Fibroblast of gingiva (primary cell): Measurements from ENCODE around the gene ALDOC.
"Not testable (repeated sequence)": the region's sequence is repeated elsewhere in the genome, so short reads cannot be mapped to it uniquely, and the experiment has no call there.

Experiments
- DNase-seq: peaks from one replicate; pipeline ENCODE4 v3.0.0-alpha.2; 2011; ENCODE audit warnings: low read depth

The ALDOC gene

DNA sequence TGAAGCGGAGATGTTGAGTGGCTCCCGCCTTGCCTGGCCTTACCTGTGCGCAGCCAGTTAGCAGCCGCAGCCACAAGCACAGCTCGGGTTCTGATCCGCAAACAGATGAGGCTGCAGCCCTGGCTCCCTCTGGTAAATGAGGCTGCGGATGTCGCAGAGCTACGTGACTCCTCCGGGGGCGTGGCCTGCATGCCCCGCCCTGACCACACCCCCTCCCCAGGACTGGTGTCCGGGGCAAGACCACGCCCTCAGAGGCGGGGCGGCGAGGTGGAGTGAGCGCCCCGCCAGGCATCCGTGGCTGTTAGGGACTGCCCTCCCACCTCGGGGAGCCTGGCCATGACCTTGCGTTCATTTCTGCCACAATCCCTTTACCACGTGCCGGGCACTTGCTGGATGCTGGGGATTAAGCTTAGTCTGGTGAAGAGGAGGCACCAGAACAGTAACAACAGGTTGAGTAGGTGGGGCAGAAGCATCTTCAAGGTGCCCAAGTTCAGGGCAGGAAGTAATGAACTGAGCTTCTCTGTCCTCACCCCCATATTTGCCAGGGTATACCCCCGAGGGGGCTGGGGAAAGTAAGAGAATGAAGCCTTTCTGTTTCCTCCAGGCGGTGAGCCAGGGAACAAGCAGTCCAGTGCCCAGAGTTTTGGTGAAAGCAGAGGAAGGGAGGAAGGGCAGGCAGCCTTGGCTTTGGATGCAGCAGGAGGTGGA, at the start of gene ALDOC:
ALDOC (minus strand) TSS at position 138 of the 708 bp plus-strand sequence. CDS start 1,363 bp downstream, outside the sequence.
- peak; percentile 91 for DNase-seq

DNA sequence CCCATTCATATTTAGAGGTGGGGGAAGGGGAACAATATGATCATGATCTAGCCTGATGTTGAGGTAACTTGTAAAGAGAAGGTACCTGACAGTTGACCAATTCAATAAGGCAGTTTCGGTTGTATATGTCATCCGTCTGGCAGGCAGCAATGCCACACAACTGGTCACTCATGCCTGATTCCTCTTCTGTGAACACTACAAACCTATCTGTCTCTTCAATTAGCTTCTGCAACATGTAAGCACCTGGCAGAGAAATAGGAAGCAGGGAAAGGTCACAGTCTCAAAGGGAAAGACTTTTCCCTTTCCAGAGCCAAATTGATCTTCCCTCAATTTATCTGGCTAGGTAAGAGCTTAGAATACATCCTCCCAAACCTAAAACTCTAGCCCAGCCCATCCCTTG, 47.5 kb upstream of the ALDOC start:
- DNase-seq = no peak

DNA sequence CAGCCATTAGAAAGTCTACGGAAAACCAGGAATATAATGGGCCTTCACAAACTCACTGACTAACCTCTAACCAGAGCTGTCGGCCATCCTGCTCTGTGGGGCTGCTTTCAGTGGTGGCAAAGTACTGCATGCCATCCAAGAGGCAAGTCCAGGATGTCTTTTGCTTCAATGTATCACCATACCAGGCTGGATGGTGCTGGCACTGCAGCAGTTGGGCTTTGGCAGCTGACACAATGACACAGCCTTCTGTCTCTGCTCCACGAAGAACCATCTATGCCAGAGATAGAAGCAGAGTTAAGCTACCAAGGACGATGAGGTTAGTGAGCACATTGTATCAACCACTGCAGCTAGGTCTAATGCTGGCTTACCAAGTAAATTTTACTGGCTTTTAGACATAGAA, 47.0 kb upstream of the ALDOC start:
- DNase-seq = no peak

DNA sequence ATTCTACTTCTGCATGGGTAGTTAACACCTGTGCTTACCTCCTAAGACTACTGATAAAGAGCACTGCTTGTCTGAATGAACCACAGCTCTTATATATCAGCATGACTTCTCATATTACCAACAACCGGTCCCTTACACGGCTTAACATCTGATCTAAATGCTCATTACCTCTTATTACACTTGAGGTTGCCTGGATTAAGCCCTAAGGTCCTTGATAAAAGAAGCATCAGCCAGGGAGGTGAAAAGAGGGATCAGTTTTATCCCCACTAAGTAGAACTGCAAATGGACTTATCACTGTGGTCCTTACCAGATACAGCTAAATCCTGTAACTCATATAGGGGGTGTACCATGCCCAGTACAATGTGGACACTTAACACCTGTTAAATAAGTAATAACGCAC, 45.5 kb upstream of the ALDOC start:
- DNase-seq = no peak

DNA sequence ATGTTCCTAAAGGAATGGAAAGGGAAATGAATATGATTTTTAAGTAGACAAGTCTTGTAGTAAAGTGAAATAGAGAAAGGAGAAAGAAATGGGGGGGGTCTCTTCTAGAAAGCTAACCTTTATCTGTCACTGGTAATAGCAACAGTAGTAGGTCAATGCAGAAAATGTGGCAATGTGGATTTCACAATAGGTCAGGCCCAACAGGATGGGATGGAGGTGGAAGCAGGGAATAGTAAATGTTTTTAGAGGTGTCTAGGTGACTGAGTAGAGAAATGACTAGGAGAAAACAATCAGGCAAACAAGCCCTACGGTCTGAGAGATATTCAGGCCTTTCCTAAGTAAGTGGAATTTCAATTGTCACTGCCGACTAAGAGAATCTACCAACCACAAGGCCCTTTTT, 43.3 kb upstream of the ALDOC start:
- DNase-seq = no peak

DNA sequence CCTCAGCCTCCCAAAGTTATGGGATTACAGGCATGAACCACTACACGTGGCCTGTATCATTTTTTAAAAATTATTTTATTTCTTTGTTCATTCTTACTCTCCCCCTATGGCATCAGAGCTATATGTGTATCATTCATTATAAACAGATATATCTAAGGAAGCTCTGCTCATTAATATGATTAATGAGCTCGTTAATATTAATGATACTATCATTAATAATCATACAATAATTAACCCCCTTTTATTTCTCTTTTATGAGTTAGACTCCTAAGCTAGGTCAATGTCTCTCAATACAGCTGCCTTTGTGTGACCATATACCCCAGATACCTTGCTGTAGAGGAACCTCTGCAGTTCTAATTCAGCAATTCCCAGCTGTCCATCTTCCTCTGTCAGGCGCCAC, 41.8 kb upstream of the ALDOC start:
- DNase-seq = no peak

DNA sequence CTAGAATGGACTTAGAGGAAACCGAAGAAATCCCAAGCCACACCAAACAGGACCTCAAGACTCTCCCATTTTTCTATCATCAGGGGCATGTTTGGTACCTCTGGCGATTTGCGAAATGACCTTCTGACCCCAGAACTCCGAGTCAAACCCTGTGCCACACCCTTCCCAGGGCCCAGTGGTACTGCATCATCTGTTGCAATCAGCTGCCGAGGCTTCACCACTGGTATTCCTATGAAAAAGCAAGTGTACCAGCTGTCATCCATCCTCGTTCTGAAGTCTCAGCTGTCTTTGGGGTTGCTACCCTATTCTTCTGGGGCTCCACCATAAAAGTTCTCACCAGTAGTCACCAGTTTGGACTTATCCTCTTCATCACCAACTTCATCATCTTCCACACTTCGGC, 39.6 kb upstream of the ALDOC start:
- no peak for DNase-seq

DNA sequence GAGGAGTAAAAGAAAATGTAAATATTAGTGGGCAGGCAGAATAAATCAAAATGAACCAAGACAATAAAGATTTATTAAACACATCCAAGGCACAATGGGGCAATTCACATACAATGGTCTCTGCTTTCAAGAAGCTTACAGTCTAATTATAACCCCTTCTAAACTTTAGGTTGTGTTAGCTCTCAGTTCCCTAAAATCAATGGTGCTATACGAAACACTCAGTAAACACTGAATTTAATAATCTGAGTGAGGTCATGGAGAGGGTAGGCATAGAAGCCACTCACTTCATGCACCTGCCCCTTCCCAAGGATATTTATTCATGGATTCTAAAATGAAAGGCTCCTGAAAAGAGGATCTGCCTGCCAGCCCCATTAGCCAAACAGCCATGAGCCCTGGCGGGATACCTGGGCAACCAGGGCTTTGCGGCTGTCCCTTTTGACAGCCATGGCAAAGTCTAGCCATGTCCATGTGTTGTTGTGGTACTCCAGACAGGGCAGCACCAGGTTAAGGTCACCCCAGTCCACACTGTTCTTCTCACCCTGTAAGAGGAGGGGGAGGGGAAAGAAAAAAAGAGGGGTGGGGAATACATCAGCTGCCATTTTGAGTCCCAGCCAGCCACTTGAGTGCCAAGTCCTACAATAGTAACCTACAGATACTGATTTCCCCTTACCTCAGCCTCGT, 38.7 kb upstream of the ALDOC start:
- no peak for DNase-seq

DNA sequence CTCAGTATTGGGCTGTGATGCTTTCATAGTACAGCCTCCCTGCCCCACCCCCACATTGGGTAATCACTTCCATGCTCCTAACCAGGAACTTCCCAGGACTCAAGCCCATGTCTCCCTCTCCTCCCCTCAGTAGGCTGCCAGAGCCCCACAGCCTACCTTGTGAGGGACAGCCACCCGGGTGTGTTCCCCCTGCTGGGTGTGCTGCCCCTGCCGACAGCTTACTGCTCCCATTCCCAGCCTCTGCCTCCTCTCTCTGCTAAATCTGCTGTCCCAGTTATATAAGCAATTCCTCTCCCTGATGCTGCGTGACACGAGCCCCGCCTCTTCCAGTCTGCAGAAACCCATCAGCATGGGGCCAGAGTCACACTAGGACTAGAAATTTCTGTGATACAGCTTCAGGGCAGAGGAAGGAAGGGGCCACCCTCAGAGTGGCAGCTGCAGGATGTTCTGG, 37.3 kb upstream of the ALDOC start, which contains the start of gene RSKR:
RSKR (minus strand) TSS at position 255 of the 451 bp plus-strand sequence; CDS start at position 231, 24 bp downstream.
- DNase-seq = peak; percentile 15

DNA sequence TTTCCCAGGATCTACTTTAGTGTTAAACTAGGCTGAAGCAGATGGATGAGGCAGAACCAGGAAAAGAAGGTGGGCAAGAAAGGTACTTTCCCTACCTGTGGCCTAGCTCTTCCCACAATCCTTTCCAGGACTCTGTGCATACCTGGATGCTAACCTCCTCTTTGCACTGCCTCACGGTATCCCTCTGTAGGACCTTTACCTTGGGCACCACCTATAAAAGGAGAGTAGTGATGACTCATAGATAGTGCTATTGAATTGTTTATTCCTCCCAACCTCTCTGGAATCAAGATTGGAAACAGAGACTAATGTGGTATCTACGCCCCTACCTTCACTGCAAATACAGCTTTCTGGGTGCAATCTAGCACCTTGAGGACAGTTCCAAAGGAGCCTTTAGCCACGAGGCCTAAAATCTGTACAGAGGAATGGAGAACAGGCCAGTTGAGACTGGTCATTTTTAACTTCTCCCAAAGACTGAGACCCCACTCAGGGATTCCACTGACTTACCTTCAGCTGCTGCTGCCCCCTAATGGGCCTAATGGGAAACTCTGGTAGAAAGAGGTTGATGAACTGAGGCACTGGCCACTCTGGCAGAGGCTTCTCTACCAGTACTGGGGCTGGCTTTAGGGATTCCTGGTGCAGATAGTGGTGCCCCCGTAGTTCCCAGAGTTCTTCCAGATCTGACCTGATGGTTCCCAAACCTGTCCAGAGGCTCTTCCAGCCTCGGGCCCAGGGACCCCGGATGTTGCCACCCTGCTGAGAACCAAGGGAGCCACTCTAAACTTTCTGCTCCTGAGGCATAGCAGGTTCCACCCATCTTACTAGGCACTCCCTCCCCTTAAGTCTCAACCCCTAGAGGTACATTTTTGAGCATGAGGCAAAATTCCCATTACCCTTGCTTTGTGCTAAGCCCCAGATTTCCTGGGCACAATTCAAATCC, 36.5 kb upstream of the ALDOC start:
- DNase-seq = no peak

DNA sequence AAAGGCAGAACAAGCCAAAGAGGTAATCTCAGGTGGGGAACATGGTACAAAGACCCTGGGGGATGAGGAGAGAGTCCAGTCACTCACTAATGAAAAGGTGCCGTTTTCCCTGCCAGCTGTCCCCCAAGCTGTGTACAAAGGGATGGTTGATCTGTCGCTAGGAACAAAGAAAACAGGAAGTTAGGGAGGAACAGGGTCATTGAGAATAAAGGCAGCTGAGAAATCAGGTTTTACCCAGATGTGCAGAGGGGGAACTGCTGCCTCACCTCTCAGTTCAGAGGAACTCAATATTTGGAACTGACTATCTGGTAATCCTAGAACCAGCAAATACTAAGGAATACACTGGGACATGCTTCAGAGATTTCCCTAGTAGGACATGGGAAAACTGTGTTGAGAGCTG, 35.8 kb upstream of the ALDOC start:
- no peak for DNase-seq

DNA sequence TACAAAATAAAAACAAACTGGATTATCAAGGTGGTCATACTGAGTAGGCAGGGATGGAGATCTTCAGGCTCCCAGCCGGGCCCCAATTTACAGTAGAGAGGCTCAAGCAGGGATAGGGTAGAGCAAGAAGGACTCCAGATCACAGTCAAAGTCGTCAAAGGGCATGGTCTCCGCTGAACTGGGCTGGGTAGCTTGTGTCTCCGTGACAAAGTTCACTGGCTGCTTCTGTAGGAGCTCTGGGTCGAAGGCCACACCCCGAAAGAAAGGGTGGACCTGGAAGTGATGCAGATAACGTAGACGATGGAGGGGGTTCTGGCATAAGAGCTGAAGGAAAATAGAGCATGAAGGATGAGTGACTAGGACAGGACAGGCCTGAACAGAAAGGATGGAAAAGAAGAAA, 33.7 kb upstream of the ALDOC start:
- DNase-seq = no peak

DNA sequence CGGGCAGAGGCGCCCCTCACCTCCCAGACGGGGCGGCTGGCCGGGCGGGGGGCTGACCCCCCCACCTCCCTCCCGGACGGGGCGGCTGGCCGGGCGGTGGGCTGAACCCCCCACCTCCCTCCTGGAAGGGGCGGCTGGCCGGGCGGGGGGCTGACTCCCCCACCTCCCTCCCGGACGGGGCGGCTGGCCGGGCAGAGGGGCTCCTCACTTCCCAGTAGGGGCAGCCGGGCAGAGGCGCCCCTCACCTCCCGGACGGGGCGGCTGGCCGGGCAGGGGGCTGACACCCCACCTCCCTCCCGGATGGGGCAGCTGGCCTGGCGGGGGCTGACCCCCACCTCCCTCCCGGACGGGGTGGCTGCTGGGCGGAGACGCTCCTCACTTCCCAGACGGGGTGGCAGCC, 27.3 kb upstream of the ALDOC start:
- DNase-seq = not testable (repeated sequence)

DNA sequence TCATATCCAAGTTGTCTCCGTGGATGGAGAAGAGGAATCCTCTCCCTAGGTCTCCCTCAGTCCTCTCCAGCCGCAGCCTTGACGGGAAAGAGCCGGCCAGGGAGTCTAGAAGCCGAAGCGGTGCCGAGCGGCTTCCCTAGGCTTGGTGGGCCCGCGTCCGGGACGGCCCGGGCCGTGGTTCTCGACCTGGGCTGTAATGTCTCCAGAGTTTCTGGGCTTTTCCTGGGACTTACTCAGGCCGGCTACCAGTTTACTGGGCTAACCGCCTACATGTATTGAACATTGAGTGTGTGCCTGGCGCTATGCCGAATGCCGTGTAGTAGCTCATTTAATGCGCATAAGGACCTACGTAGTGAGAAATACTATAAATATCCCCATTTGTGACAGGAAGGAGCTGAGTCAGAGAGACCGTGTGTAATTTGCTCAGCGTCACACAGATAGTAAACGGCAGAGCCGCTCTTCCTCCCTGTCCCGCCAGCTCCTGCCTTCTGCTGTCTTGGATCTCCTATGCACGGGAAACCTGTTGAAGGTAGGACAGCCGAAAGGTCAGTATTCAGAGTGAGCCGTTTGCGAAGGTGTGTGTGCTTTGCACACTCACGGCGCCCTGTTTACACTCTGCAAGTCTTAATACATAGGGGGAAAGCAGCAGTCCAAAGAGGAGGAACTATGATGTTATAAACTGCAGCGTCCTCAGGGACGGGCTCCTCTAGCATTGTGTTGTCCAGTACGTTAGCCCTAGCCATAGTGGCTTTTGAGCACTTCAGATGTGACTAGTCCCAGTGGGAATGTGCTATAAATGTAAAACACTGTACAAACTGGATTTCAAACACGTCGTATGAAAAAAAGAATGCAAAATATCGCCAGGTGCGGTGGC, 22.9 kb upstream of the ALDOC start:
- peak; percentile 83 for DNase-seq

DNA sequence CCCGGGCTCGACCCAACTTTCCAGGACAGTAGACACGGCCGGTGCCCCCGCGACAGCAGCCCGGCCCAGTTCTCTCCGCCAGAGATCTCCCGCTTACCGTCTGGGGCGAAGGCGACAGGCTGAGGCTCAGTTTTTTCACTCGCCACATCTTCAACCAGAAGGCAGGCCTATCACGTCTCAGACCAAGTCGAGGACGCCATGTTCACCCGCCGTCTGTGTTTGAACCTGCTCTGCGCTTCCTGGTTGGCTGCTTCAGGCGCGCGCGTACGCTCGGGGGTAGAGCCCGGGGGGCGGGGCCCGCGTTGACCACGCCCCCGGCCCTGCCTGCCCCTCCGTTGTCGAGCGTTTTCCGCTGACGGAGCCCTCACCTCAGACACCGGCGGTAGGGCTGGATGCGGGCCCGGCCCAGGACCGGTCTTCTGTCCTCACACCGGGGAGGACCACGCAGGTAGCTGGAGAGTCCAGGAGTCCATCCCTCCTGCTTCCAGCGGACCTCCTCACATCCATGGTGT, 22.2 kb upstream of the ALDOC start, which contains the start of gene SPAG5:
SPAG5 (minus strand) TSS at position 227 of the 512 bp plus-strand sequence; CDS start at position 148, 79 bp downstream.
- peak; percentile 88 for DNase-seq

DNA sequence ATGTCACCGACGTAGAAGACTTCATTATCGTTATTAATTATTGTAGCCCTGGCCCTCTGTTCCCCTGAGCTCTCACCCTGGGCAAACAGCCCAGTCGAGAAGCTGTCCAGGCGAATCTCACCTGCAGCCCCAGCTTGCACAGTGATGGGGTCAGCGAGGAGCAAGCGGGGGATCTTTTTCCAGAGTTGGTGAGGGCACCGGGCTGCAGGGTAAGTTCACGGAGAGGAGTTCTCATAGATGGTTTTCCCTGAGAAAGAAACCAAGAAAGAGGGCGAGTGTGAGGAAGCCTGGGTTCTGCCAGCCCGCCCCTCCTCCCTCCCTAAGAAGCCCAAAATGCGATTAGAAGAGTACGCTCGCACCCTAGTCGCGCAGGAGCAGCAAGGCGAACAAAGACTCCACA, 21.7 kb upstream of the ALDOC start:
- DNase-seq = no peak

DNA sequence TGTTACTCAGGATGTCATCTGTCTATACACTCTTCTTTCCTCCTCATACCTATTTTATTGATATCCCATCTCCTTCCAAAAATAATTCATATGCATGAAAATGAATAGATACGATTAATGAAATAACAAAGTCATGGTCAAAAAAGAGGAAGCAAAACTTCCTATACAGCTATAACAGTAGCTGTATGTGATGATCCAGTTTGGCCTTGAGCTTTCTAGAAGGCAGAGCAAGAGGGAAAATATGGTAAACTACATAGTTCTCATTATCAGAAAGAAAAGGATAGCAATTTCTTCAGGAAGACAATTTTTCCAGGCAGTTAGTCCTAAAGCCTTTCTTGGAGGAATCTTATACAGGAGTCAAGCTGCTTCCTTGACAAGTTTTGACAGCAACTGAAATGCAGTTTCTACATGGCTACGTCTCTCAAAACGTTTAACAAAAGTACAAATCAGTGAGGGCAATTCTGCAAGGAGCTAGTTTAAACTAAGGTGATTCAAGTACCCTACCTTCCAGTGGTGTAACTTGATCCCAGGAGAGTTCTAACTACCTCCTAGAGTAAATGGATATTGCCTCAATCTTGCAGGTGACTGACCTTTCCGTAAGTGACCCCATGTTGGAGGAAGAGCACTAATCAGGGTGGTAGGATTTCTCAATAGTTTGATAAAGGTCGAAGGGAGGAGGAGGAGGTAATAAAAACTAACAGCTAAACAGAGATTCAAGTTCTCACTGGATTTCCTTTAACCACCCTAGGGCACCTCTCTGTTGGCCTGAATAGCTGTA, 21.1 kb upstream of the ALDOC start:
- no peak for DNase-seq

DNA sequence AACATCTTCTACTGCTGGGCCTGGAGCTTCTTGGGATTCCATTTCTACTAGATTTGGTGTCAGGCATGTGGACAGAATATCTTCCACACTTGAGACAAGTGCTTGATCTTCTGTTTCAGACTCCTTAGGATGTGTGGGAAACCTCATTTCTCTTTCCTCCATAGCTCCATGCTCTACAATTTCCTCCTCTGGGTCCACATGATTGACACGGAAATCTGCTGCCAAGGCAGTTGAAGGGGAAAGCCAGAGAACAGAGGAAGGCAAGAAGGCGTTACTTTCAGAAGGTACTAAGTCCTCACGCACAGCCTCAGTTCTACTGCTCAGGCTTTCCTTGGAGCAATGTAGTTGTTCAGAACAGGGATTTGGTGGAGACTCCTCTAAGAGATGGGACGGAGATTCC, 15.6 kb upstream of the ALDOC start:
- DNase-seq = no peak

DNA sequence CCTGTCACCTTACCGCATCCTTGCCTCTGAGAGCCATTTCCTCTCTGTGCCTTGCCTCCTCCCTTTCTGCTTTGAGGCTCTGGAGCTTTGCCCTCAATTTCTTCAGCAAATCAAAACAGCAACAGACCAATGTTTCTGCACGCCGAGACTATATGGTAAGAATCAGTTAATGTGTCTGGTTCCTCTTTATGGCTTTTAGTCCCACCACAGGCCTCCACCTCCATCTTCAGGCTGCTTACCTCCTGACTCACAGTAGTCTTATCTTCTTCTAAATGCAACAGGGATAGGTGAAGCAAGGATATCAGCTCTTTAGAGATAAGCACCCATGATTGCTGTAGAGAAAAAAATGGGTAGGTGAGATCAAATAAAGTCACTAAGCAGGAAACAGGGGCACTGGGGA, 9.2 kb upstream of the ALDOC start:
- DNase-seq = no peak

DNA sequence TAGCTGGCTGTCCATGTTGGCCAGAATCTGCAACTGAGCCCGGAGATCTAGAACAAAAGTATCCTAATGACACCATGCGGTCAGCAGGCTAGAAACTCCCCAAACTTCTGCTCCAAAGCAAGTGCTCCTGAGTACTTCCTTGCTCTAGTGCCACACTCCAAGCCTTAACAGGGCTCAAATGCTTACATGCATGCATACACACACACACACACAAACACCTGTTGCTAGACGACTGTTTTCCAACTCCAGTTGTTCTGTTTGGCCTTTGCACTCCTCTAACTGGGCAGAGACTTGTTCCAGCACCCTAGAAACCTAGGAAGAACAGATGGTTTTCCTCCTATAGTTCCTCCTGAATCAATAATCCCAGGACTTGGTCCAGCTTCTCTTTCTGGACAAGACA, 7.7 kb upstream of the ALDOC start:
- no peak for DNase-seq
